GM19328 (cell line): ENCODE results near the gene TM4SF5.

Experiments used
- ATAC-seq: cut with Tn5 transposase; IDR thresholded peaks from one replicate; pipeline ENCODE4 v1.9.1; 2021; ENCODE audit warnings: mild to moderate bottlenecking, moderate library complexity; ENCODE audit not compliant: unreplicated experiment

The TM4SF5 gene

DNA sequence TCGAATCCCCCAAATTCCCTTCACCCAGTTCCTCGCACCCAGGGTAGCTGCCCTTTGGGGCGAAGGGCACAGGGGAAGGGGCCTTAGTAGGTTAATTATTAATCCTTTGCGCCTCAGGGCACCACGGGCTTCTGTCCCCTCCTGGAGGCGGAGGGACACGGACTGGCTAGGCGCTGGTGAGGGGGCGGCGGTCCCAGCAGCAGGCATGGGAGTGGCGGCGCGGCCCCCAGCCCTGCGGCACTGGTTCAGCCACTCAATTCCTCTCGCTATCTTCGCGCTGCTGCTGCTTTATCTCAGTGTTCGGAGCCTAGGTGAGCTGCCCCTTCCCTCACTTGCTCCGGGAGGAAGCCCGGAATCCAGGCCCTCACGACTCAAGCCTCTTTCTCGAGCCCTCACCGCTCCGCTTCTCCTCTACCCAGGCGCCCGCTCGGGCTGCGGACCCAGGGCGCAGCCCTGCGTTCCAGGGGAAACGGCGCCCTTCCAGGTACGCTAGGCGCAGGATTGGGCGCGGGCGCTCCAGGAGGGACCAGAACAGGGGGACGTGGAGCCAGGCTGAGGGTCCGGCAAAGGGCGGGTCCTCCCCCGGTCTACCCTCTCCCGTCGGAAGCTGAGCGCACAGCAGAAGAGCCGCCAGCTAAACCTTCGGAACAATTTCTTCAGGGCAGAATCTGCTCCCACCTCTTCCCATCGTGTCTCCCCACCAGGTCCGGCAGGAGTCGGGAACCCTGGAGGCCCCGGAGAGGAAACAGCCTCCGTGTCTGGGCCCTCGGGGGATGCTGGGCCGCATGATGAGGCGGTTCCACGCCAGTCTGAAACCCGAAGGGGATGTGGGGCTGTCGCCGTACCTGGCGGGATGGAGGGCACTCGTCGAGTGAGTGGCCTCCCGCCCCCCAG lies 17.4 kb downstream of the TM4SF5 start, which contains the start of gene GLTPD2:
TSS of gene GLTPD2 (plus strand) at position 158 of the 894 bp plus-strand sequence. CDS start at position 206, 48 bp downstream.
- no peak for ATAC-seq

DNA sequence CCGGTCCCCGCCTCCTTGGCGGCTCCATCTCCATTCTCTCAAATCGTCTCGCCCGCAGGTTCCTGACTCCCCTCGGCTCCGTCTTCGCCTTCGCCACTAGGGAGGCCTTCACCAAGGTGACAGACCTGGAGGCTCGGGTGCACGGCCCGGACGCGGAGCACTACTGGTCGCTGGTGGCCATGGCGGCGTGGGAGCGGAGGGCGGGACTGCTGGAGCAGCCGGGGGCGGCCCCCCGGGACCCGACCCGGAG lies 17.9 kb downstream of the TM4SF5 start:
- ATAC-seq: no peak

DNA sequence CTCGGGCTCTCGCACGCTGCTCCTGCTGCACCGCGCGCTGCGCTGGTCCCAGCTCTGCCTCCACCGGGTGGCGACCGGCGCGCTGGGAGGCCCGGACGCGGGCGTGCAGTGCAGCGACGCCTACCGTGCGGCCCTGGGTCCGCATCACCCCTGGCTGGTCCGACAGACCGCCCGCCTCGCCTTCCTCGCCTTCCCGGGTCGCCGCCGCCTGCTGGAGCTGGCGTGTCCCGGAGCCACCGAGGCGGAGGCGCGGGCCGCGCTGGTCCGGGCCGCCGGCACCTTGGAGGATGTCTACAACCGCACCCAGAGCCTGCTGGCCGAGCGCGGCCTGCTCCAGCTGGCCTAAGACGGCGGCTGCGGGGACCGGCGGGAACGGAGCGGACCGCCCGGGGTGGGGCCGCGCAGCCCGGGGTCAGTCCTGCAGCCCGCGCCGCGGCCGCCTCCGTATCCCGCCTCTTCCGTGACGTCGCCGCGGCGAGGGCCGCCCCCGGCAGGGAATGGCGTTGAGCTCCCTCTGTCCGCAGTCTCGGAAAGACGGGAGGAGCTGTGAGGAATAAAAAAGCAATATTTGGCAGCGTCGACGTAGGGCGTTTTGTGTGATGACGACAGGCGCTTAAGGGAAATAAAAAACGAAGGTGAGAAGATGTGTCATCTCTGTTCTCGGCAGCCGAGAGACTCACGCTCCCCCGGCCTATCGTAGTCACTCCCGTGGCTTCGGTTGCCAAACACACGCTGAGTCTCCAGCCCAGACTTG lies 18.4 kb downstream of the TM4SF5 start:
- ATAC-seq: peak; percentile 83

DNA sequence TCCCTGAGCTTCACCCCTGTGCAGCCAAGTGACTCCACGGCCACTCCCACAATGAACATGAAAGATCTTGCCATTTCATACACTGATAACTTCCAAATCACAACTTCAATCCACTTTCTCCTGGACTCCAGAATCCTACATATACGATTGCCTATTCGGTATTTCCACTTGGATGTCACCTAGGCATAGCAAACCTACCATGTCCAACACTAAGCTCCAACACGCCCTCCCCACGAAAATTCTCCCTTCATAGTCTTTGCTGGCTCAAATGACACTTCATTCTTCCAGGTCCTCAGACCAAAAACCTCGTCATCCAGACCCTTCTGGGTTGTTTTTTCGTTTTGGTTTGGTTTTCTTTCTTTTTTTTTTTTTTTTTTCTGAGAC lies 19.0 kb downstream of the TM4SF5 start:
- no peak for ATAC-seq

DNA sequence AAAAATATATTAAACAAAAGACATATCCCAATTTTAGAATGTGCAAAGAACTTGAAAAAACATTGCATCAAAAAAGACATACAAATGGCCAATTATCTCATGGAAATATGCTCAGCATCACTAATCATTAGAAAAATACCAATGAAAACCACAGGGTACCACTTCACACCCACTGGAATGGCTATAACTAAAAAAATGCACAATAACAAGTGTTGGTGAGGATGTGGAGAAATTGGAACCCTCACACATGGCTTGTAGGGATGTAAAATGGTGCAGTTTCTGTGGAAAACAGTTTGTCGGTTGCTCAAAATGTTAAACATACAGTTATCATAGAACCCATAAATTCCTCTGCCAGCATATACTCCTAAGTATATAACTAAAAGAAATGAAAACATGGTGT lies 23.5 kb downstream of the TM4SF5 start:
- ATAC-seq: no peak

DNA sequence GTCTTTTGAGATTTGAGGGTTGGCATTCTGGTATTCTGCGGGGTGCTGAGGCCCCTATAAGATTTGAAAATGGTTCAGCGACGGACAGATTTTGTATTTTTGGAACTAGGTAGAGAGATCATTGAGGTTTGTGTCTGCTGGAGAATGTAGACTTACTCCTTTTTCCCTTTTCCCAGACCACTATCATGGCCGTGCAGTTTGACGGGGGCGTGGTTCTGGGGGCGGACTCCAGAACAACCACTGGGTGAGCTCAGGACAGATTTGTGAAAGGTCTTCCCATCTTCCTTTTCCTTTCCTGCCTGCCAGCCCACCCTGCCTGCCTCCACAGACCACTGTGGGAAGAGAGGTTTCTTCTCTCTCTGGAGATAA lies 24.9 kb downstream of the TM4SF5 start:
- ATAC-seq: no peak

DNA sequence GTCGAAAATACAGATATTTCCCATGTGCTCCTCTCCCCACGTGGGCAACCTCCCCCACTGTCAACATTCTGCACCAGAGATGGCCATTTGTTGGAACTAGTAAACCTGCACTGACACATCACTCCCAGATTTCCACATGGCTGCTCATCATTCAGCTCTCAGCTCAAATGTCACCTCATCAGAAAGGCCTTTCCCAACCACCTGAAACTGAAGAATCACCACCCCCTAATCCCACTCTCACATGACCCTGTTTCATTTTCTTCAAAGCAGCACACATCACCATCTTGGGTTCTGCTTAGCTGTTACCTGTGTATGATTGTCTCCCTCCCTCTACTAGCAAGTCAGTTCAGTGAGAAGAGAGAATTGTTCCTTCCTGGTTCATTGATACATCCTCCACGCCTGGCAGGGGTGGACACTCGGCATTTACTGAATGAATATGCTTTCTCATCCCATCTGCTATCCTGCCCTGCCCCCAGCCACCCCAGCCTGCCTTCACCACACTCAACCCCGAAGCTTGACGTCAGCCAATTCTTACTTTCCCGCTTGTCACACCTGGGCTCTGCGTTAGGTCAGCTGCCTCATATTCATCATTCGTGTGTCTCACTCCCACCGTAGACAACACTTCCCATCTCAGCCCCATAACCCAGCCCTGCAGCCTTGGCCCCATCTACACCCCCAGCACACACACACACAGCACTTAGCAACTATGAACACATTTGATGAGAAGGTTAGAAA lies 28.9 kb downstream of the TM4SF5 start:
- no peak for ATAC-seq

DNA sequence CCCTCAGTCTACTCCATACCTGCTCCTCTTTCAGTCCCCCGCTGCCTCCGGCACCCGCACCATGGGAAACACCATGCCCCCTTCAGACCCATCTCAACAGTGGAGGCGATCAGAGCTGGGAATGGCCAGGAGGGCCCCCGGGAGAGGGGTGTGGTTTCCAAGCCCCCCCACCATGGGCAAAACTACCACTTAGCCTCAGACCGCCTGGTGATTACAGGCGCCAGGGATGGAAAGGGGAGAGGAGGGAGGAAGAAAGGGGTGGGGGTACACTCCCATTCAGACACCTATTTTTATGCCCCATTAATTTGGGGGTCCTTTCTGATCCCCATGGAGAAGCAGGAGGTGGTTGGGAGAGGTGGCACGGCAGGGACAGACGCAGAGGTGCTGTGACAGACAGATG lies 30.5 kb downstream of the TM4SF5 start, which contains the start of gene C17orf114:
TSS of gene C17orf114 (minus strand) at position 101 of the 400 bp plus-strand sequence.
- ATAC-seq: no peak

DNA sequence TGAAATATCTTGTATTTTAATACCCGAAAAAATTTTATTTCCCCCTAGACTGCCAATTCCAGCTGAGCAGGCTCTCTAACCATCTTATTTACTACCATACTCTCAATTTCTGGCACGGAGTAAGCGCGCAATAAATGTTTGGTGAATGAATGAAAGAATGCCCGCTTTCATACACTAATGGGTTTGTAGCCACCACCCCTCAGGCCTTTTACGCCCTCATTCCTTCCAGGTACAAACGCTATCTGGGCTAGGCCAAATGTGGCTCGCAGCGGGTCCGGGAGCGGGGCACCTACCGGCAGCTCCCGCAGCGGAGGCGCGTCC lies 34.7 kb downstream of the TM4SF5 start:
- no peak for ATAC-seq

DNA sequence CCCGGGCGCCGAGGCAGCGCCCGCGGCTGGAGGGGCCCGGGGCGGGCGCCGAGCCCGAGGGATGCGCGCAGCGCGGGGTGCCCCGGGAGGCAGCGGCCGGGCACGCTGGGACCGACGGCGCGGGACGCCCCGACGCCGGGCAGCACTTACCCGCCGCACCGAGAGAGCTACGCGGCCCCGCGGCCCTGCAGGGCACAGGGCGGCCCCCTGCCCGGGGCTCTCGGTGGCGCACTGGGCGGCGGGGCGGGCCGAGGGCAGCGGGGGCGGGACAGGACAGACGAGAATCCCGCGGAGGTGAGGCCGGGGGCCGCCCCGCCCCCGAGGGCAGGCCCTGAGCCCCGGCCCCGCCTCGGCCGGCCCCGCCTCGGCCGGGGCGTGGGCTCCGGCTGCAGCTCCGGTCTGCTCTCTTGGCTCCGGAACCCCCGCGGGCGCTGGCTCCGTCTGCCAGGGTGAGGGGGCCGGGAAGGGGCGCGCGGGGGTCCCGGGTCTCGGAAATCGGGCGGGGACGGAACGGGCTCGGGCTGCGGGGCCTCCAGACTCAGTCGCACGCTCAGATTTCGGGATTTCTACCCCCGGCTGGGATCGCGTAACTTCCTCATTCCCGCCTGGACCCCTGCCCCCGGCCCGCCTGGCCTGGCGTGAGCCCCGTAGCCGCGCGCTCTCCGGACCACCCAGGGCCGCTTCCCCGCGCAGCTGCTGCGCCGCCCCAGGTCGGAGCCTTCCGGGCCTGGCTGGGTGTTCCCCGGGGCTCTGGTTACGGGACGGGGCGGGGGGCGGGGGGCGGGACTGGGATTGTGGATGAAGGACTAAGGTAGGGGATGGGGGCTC lies 35.3 kb downstream of the TM4SF5 start, which contains the start of gene PLD2:
TSS of gene PLD2 (plus strand) at position 376 of the 828 bp plus-strand sequence. CDS start 621 bp downstream, outside the sequence.
- peak; percentile 95 for ATAC-seq

DNA sequence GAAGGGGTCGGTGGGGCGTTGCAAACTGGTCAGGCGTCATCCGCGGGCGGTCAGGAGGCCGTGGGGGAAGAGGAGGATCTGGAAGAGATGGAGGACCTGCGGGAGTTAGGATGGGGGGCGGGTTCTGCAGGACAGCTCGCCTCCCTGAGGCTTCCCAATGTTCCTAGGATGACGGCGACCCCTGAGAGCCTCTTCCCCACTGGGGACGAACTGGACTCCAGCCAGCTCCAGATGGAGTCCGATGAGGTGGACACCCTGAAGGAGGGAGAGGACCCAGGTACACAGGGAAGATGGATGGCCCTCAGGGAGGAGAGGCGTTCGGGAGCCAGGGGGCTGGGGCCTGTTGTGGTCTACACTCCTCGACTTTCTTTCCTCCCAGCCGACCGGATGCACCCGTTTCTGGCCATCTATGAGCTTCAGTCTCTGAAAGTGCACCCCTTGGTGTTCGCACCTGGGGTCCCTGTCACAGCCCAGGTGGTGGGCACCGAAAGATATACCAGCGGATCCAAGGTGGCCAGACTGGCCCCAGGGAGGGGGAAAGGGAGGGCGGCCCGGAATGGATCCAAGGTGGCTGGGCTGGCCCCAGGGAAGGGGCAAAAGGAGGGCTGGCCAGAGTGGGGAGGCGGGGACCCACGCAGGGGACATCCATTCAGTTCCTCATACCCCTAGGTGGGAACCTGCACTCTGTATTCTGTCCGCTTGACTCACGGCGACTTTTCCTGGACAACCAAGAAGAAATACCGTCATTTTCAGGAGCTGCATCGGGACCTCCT lies 36.1 kb downstream of the TM4SF5 start:
- ATAC-seq: no peak

DNA sequence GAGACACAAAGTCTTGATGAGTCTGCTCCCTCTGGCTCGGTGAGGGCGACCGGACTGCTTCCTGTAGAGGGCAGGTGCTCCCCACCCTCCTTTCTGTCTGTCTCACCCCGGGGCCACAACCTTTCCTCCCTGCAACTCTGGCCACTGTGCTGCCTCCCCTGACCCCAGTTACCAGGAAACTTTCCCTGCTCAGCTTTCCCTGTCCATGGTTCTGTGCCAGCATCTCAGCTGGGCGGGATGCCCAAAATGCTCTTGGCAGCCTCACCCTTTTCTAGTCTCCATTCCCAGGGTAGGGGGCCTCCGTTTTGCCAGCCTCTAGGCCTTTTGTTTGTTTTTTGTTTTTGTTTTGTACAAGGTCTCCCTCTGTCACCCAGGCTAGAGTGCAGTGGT lies 36.7 kb downstream of the TM4SF5 start:
- no peak for ATAC-seq

DNA sequence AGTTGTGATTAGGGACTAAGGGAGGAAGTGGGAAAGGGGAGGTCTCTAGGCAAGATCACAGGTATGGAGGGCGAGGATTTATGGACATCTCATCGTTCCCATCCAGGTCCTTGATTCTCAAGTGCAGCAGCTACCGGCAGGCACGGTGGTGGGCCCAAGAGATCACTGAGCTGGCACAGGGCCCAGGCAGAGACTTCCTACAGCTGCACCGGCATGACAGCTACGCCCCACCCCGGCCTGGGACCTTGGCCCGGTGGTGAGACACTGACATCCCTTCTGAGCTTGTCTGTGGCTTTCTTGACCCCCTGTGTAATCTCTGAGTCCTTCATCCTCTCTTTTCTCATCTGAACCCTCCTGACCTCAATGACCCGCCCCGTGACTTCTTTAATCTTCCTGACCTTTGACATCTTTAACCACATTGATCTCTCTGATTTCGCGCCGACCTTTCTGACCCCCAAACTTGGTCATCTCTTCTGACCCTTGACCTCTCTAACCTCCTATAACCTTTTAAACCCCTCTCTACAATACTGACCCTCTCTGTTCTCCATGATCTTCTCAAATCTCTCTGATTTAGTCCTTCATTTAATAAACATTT lies 39.1 kb downstream of the TM4SF5 start:
- ATAC-seq: no peak

DNA sequence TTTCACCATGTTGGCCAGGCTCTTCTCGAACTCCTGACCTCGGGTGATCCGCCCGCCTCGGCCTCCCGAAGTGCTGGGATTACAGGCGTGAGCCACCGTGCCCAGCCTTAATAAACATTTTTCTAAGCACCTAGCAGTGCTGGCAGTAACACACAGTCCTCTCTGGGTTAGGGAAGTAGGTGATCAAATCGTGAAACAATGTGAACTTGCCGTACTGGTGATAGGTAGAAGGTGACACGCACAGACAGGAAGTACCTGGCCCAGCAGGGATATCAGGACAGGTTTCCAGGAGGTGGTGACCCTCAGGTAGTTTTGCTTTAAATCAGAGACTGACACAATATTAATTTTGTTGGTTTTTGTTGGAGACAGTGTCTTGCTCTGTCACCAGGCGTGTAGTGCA lies 39.8 kb downstream of the TM4SF5 start:
- no peak for ATAC-seq

DNA sequence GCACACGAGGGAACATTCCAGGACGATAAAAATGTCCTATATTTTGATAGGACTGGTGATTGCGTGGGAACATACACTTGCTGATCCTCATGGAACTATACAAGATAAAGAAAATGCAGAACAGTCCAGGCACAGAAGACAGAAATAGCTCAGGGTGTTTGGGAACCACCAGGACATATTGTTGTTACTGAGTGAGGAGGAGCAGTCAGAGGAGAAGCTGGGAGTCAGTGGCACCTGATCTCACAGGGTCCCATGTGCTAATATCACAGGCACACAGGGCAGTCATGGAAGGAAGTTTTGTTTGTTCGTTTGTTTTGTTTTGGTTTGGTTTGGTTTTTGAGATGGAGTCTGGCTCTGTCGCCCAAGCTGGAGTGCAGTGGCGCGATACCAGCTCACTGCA lies 41.0 kb downstream of the TM4SF5 start:
- no peak for ATAC-seq

DNA sequence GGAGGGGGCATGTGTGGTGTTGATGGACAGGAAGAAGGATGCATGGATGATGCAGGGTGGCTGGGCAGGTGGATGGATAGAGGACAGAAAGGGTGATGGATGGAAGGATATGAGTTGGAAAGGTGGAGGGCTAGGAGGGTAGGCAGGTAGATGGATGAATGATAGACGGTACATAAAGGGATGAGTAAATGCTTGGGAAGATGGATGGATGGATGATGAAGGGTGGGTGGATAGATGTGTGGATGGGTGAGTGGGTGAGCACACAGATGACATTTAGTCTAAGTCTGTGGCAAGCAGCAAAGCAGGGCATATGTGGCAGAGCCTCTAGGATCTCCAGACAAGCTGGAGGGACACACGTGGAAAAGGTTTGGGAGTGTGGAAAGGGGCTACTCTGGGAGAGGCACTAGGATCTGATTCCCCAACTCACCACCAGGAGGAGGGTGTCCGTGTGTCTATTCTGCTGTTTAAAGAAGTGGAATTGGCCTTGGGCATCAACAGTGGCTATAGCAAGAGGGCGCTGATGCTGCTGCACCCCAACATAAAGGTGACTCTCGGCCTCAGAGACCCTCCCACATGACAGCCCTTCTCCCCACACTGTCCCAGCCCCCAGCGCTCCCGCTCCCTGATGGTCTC lies 43.5 kb downstream of the TM4SF5 start:
- no peak for ATAC-seq

DNA sequence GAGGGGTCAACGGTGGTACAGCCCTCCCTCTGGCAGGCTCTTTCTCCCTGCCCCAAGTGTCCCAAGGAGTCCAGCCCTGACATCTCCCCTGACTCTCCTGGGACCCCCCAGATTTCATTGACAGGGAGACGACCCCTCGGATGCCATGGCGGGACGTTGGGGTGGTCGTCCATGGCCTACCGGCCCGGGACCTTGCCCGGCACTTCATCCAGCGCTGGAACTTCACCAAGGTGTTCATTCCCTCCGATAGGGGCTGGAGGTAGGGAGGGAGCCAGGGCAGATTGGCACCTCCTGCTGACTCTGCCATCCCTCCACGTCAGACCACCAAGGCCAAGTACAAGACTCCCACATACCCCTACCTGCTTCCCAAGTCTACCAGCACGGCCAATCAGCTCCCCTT lies 45.1 kb downstream of the TM4SF5 start:
- no peak for ATAC-seq

DNA sequence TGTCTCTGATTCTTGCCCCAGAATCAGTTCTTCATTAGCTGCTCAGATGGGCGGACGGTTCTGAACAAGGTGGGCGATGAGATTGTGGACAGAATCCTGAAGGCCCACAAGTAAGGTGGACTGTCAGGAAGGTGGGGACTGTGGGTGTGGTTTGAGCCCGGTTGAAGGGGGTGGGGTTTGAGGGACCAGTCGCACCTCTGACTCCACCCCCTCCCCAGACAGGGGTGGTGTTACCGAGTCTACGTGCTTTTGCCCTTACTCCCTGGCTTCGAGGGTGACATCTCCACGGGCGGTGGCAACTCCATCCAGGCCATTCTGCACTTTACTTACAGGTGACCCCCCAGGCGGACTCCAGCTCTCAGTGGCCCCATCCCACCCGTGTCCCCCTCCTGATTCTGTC lies 46.6 kb downstream of the TM4SF5 start:
- no peak for ATAC-seq

DNA sequence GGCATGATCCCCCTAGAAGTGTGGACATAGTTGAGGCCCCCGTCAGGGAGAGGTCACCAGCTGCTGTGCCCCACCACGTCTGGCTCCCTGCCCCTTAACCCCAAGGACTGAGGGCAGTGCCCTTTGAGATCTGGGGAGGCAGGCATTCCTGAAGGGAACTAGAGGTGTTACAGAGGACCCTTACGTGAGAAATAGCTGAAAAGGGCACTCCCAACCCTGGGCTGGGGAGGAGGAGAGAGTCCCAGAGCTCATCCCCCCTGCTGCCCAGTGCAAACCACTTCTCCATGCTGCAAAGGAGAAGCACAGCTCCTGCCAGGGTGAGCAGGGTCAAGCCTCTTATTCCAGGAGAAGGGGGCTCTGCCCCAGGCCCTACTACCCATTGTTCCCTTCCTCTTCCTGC lies 51.1 kb downstream of the TM4SF5 start:
- no peak for ATAC-seq
